Kidney epithelial cell (primary cell): ENCODE data around the gene PAPOLG. TPM values are rescaled to one million over a fixed set of nuclear protein-coding genes. Genes with fewer than 3 reads are reported as not detected.

Experiments
- DNase-seq: peaks from one replicate; pipeline ENCODE4 v3.0.0-alpha.2; 2010; ENCODE audit warnings: low read depth
- H3K27me3 ChIP-seq: 2 replicates; pipeline ENCODE4 v1.6.0; 2011; ENCODE audit warnings: low read length; ENCODE audit not compliant: control insufficient read depth, insufficient read depth
- H3K36me3 ChIP-seq: 2 replicates; pipeline ENCODE4 v1.5.1; 2011; ENCODE audit warnings: low read length; ENCODE audit not compliant: control insufficient read depth, insufficient read depth
- H3K4me3 ChIP-seq: 2 replicates; pipeline ENCODE4 v1.5.1; 2011; ENCODE audit warnings: low read depth, mild to moderate bottlenecking, control low read depth, low read length
- CTCF ChIP-seq: IDR thresholded peaks from 2 replicates; pipeline ENCODE4 v1.5.1; 2011; ENCODE audit warnings: mild to moderate bottlenecking, moderate library complexity, low read length, control low read depth, inconsistent platforms; ENCODE audit not compliant: insufficient read depth, poor library complexity, severe bottlenecking
- total RNA-seq: library from RNA; depleted of rRNA; stranded (reverse); fragments of >200 nt; gene quantifications from 2 replicates; pipeline ENCODE4 v1.2.3, GENCODE V29; 2015

PAPOLG gene
- total RNA-seq, 1 donor from 2014 or later: 16.0 TPM

- Histone ChIP-seq H3K27me3 (no peaks in the 10 kb centered on the region), H3K4me3 (no peak overlapping the region), H3K36me3 (no peaks in the 10 kb centered on the region)
- no peak for TF ChIP-seq CTCF
- DNase-seq: no peak
Observed at GRCh38 chr2:60847854-60848253, 91.8 kb downstream of the PAPOLG start.

Other genes with a start within 250 kb of the PAPOLG start
- 6.7 and 9.2 TPM in 2 replicates for gene BCL11A, start 202.6 kb upstream of the PAPOLG start, total RNA-seq
- gene REL, start 125.3 kb downstream of the PAPOLG start, total RNA-seq: 6.7 and 8.6 TPM in 2 replicates